SK-N-MC (cell line): Measurements from ENCODE around the gene FYB2.

ENCODE experiments used
- EZH2 ChIP-seq: fragments of 200-600 bp; sonication (generic); IDR thresholded peaks from one replicate; pipeline ENCODE4 v1.6.1; 2017; ENCODE audit warnings: antibody characterized with exemption
- POLR2AphosphoS5 ChIP-seq: IDR thresholded peaks from 2 replicates; pipeline ENCODE4 v1.6.1; 2012; ENCODE audit warnings: mild to moderate bottlenecking, low read depth, low read length, borderline replicate concordance

DNA sequence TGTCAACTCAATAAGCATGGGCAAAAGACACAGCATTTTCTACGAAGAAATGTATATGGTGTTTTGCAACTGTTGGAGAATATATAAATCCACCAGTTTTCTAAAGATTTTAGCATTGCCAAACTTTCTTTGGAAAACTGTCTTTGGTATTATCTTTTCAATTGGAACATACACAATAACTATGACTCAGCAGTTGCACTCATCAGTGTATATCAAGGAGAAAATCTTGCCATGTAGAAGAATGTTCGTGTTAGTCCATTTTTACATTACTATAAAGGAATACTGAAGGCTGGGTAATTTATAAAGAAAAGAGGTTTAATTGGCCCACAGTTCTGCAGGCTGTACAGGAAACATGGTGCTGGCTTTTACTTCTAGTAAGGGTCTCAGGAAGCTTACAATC is 133.0 kb downstream of the FYB2 start:
- TF ChIP-seq EZH2 = no peak
- TF ChIP-seq POLR2AphosphoS5 = no peak
